ENCODE results near the gene UPK1A.
"Not testable (repeated sequence)": the region's sequence is repeated elsewhere in the genome, so short reads cannot be mapped to it uniquely, and the experiment has no call there.

The UPK1A gene

DNA sequence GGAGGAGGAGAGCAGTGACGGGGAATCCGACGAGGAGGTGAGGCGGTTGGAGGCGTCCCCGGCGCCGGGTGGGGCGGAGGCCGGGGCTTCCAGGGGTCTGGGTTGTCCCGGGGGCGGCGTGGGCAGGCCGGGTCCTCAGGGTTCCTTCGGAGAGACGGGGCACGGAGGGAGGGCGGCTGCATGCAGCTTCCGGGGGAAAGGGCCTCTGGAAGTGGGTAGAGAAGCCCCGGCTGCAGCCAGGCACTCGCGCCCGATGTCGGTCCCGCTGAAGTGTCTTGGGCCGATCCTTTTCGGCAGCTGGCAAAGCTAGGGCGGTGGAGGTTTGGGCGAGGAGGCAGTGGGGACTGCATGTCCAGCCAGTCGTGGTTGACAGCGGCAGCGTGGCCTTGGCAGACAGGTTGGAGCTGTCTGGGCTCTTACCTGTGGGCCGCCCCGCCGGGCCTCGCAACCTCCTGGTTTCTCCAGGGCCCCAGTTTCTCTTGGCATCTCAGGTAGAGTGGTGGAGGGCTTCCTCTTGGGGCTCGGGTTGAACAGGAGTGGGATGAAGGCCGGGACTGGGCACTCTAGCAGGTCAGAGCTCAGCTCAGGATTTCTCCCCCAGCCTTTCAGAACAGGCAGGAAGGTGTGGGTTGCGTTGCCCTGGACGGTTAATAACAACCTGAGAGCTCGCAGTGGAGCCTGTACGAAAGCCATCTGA is 52.2 kb downstream of the UPK1A start:
- DNase-seq: peak; percentile 27

DNA sequence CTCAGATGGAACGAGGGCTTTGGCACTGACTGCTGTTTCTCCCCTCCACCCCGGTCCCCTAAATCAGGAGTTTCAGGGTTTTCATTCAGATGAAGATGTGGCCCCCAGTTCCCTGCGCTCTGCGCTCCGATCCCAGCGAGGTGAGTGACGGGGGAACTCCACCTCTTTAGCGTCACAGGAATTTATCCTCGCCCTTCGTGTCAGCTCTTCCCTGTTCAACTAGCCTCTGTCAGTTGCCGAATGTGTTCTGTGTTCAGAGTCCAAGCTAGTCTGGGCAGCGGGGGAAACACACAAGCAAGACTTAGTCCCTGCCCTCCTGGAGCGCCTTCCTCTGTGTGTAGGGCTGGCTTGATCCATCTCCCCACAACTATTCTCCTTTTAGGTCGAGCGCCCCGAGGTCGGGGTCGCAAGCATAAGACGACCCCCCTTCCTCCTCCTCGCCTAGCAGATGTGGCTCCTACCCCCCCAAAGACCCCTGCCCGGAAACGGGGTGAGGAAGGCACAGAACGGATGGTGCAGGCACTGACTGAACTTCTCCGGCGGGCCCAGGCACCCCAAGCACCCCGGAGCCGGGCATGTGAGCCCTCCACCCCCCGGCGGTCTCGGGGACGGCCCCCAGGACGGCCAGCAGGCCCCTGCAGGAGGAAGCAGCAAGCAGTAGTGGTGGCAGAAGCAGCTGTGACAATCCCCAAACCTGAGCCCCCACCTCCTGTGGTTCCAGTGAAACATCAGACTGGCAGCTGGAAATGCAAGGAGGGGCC is 53.3 kb downstream of the UPK1A start:
- no peak for DNase-seq

DNA sequence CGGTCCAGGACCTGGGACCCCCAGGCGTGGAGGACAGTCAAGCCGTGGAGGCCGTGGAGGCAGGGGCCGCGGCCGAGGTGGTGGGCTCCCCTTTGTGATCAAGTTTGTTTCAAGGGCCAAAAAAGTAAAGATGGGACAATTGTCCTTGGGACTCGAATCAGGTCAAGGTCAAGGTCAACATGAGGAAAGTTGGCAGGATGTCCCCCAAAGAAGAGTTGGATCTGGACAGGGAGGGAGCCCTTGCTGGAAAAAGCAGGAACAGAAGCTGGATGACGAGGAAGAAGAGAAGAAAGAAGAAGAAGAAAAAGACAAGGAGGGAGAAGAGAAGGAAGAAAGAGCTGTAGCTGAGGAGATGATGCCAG is 53.8 kb downstream of the UPK1A start:
- DNase-seq: no peak

- DNase-seq: no peak
Measured at GRCh38 chr19:35720648-35721047, 54.3 kb downstream of the UPK1A start.

DNA sequence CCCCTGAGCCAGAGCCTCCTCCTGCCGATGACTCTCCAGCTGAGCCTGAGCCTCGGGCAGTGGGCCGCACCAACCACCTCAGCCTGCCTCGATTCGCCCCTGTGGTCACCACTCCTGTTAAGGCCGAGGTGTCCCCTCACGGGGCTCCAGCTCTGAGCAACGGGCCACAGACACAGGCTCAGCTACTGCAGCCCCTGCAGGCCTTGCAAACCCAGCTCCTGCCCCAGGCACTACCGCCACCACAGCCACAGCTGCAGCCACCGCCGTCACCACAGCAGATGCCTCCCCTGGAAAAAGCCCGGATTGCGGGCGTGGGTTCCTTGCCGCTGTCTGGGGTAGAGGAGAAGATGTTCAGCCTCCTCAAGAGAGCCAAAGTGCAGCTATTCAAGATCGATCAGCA is 55.1 kb downstream of the UPK1A start:
- DNase-seq: no peak

DNA sequence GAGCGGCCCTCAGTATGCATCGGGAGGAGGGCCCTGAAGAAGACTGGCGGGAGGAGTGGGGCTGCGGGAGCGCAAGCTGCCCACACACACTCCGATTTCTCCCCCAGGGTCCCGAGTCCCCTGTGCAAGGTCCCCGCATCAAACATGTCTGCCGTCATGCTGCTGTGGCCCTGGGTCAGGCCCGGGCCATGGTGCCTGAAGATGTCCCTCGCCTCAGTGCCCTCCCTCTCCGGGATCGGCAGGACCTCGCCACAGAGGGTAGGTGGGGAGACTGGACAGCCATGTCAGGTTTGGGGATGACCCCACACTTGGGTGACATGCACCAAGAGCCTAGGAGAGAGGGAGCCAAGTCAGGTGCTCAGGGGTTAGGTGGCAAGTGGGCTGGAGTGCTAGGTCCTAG is 56.1 kb downstream of the UPK1A start:
- no peak for DNase-seq

DNA sequence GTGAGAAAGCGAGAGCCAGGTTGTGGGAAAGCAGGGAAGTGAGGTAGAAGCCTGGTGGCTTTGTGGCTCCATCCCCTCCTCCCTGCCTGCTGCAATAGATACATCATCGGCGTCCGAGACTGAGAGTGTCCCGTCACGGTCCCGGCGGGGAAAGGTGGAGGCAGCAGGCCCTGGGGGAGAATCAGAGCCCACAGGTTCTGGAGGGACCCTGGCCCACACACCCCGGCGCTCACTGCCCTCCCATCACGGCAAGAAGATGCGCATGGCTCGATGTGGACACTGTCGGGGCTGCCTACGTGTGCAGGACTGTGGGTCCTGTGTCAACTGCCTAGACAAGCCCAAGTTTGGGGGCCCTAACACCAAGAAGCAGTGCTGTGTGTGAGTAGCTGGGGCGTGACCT is 56.6 kb downstream of the UPK1A start:
- DNase-seq: no peak

- no peak for DNase-seq
Measured at GRCh38 chr19:35723671-35724070, 57.4 kb downstream of the UPK1A start.

DNA sequence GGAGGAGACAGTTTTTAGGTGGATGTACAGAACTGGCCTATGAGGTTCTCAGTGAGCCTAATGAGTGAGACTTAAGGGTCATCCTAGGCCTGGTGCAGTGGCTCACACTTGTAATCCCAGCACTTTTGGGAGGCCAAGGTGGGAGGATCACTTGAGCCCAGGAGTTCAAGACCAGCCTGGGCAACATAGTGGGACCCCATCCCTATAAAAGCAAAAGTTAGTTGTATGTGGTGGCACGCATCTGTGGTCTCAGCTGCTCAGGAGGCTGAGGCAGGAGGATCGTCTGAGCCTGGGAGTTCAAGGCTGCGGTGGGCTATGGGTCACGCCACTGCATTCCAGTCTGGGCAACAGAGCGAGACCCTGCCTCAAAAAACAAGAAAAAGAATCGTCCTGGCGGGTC is 57.8 kb downstream of the UPK1A start:
- DNase-seq: not testable (repeated sequence)

GRCh38 chr19:35724560-35724959 is 58.2 kb downstream of the UPK1A start:
- no peak for DNase-seq

- DNase-seq: no peak
Measured at GRCh38 chr19:35725216-35725861, 59.0 kb downstream of the UPK1A start.

DNA sequence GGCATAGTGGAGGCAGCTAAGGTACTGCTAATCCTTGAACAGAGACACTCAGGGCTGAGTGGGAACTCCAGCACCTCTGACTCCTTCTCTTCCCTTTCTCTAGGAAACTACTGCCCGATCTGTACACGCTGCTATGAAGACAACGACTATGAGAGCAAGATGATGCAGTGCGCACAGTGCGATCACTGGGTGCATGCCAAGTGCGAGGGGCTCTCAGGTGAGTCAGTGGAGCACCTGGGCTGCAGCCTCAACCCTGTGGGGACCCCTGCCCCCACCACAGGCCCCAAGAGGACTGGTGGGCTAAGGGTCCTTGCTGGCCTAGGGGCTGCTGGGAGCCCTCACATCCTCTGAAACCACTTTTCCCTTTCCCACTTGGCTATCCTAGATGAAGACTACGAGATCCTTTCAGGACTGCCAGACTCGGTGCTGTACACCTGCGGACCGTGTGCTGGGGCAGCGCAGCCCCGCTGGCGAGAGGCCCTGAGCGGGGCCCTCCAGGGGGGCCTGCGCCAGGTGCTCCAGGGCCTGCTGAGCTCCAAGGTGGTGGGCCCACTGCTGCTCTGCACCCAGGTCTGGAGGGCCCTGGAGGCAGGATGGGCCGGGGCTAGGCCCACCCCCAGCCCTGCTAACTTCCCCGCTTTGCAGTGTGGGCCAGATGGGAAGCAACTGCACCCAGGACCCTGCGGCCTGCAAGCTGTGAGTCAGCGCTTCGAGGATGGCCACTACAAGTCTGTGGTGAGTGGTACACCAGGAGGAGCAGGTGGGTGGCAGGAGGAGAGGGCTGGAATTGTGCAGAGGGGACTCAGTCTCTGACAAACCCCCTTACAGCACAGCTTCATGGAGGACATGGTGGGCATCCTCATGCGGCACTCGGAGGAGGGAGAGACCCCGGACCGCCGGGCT is 61.0 kb downstream of the UPK1A start:
- DNase-seq: no peak
